ENCODE data around the gene PLCL1.

DNA sequence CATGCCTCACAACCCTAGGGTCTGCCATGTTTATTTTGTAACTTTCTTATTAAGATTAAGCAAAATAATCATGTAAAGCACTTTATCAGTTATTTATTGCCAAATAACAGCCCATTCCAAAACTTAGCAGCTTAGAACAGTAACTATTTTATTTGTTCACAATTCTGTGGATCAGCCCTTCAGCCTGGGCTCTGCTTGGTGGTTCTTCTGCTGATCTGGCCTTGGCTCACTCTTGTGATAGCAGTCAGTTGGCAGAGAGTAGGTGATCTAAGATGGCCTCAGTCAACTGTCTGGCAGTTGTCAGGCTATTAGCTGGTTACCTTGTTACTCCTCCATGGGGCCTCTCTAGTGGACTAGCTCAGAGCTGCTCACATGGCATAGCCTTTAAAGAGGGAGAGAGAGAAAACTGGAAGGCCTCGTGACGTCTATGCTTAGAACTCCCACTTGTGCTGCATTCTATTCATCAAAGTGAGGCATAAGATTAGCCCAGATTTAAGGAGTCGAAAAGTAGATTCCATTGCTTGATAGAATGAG lies 54.3 kb downstream of the PLCL1 start:
- TF ChIP-seq, protein P1, sequence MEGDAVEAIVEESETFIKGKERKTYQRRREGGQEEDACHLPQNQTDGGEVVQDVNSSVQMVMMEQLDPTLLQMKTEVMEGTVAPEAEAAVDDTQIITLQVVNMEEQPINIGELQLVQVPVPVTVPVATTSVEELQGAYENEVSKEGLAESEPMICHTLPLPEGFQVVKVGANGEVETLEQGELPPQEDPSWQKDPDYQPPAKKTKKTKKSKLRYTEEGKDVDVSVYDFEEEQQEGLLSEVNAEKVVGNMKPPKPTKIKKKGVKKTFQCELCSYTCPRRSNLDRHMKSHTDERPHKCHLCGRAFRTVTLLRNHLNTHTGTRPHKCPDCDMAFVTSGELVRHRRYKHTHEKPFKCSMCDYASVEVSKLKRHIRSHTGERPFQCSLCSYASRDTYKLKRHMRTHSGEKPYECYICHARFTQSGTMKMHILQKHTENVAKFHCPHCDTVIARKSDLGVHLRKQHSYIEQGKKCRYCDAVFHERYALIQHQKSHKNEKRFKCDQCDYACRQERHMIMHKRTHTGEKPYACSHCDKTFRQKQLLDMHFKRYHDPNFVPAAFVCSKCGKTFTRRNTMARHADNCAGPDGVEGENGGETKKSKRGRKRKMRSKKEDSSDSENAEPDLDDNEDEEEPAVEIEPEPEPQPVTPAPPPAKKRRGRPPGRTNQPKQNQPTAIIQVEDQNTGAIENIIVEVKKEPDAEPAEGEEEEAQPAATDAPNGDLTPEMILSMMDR (conservative IDR thresholded peaks at IDR 0.05 in 1 of 2, IDR thresholded peaks at IDR 0.05 in 1 of 2; ENCODE audit: extremely low read depth in 1 of 2, insufficient read depth in 1 of 2, low read depth in 1 of 2, low read length in 2 of 2) = no peak
- no peak for TF ChIP-seq EZH2 (IDR thresholded peaks at IDR 0.05; ENCODE audit: borderline replicate concordance, low read length)
